GM21390 (cell line): ENCODE measurements around the gene XRN1.
"Not testable (repeated sequence)": the region's sequence is repeated elsewhere in the genome, so short reads cannot be mapped to it uniquely, and the experiment has no call there.

Source experiments
- ATAC-seq: cut with Tn5 transposase; IDR thresholded peaks from one replicate; pipeline ENCODE4 v1.9.1; 2021; ENCODE audit not compliant: unreplicated experiment

The XRN1 gene

GRCh38 chr3:142436951-142437585 lies 10.8 kb downstream of the XRN1 start:
- ATAC-seq = no peak

GRCh38 chr3:142434503-142434902 lies 13.3 kb downstream of the XRN1 start:
- ATAC-seq = no peak

- no peak for ATAC-seq
Measured at GRCh38 chr3:142433110-142433509, 14.7 kb downstream of the XRN1 start.

- ATAC-seq = no peak
Measured at GRCh38 chr3:142429582-142429981, 18.3 kb downstream of the XRN1 start.

- ATAC-seq = no peak
Measured at GRCh38 chr3:142424754-142425153, 23.1 kb downstream of the XRN1 start.

- ATAC-seq = no peak
Measured at GRCh38 chr3:142418926-142419592, 28.8 kb downstream of the XRN1 start.

- ATAC-seq = no peak
Measured at GRCh38 chr3:142417302-142417701, 30.5 kb downstream of the XRN1 start.

- ATAC-seq = not testable (repeated sequence)
Measured at GRCh38 chr3:142400537-142400936, 47.3 kb downstream of the XRN1 start.

GRCh38 chr3:142394921-142395622 lies 52.8 kb downstream of the XRN1 start:
- ATAC-seq = no peak

GRCh38 chr3:142385078-142385477 lies 62.8 kb downstream of the XRN1 start:
- no peak for ATAC-seq

GRCh38 chr3:142374687-142375086 lies 73.2 kb downstream of the XRN1 start:
- ATAC-seq = no peak

- ATAC-seq = not testable (repeated sequence)
Measured at GRCh38 chr3:142369576-142369975, 78.3 kb downstream of the XRN1 start.

GRCh38 chr3:142366434-142366833 lies 81.4 kb downstream of the XRN1 start:
- ATAC-seq = no peak

GRCh38 chr3:142363936-142364467 lies 83.8 kb downstream of the XRN1 start:
- no peak for ATAC-seq

- not testable (repeated sequence) for ATAC-seq
Measured at GRCh38 chr3:142363433-142363832, 84.4 kb downstream of the XRN1 start.

- ATAC-seq = no peak
Measured at GRCh38 chr3:142359367-142359766, 88.5 kb downstream of the XRN1 start.

- peak; percentile 76 for ATAC-seq
Measured at GRCh38 chr3:142356818-142357217, 91.0 kb downstream of the XRN1 start.

- peak; percentile 63 for ATAC-seq
Measured at GRCh38 chr3:142355692-142356091, 92.1 kb downstream of the XRN1 start.

GRCh38 chr3:142354076-142354475 lies 93.8 kb downstream of the XRN1 start:
- no peak for ATAC-seq

- ATAC-seq = no peak
Measured at GRCh38 chr3:142353571-142353970, 94.3 kb downstream of the XRN1 start.

GRCh38 chr3:142352698-142353097 lies 95.1 kb downstream of the XRN1 start:
- ATAC-seq = not testable (repeated sequence)

- ATAC-seq = no peak
Measured at GRCh38 chr3:142348460-142348859, 99.4 kb downstream of the XRN1 start.
